MM.1S (cell line): ENCODE measurements around the gene HRH2.
A peak's percentile ranks its signal among the peaks of the same experiment; 100 is the strongest.

ENCODE experiments used
- DNase-seq: peaks from one replicate; pipeline ENCODE4 v3.0.0-alpha.2; 2015
- H2AFZ ChIP-seq: fragments of 300-600 bp; sonication (generic); 2 replicates; pipeline ENCODE4 v1.6.0; 2016; ENCODE audit warnings: antibody characterized with exemption, low read length
- H3F3A ChIP-seq: fragments of 300-600 bp; sonication (generic); 2 replicates; pipeline ENCODE4 v1.6.1; 2016; ENCODE audit warnings: mild to moderate bottlenecking, antibody characterized with exemption, low read length, moderate library complexity, mixed read lengths; ENCODE audit not compliant: insufficient read depth
- H3K27ac ChIP-seq: fragments of 300-600 bp; sonication (generic); 2 replicates; pipeline ENCODE4 v1.5.1; 2016; ENCODE audit warnings: mild to moderate bottlenecking, low read length
- H3K27me3 ChIP-seq: fragments of 300-600 bp; sonication (generic); replicated peaks from 2 replicates; pipeline ENCODE4 v1.6.0; 2016; ENCODE audit warnings: low read length; ENCODE audit not compliant: insufficient read depth
- H3K36me3 ChIP-seq: fragments of 300-600 bp; sonication (generic); replicated peaks from 2 replicates; pipeline ENCODE4 v1.6.1; 2016; ENCODE audit warnings: mild to moderate bottlenecking, low read length, mixed read lengths; ENCODE audit not compliant: insufficient read depth
- H3K4me1 ChIP-seq: fragments of 300-600 bp; sonication (generic); 2 replicates; pipeline ENCODE4 v1.6.1; 2016; ENCODE audit warnings: low read length, mixed read lengths
- H3K4me2 ChIP-seq: fragments of 300-600 bp; sonication (generic); 2 replicates; pipeline ENCODE4 v1.6.0; 2016; ENCODE audit warnings: low read depth, low read length
- H3K4me3 ChIP-seq: fragments of 300-600 bp; sonication (generic); 2 replicates; pipeline ENCODE4 v1.5.1; 2016; ENCODE audit warnings: low read length, mixed read lengths
- H3K79me2 ChIP-seq: fragments of 300-600 bp; sonication (generic); 2 replicates; pipeline ENCODE4 v1.6.1; 2016; ENCODE audit warnings: mixed run types, low read length, mixed read lengths
- H3K9ac ChIP-seq: fragments of 300-600 bp; sonication (generic); 2 replicates; pipeline ENCODE4 v1.6.1; 2016; ENCODE audit warnings: low read length, mixed read lengths
- H3K9me2 ChIP-seq: fragments of 300-600 bp; sonication (generic); replicated peaks from 2 replicates; pipeline ENCODE4 v1.6.1; 2016; ENCODE audit warnings: mild to moderate bottlenecking, low read length, mixed read lengths; ENCODE audit not compliant: insufficient read depth
- H3K9me3 ChIP-seq: fragments of 300-600 bp; sonication (generic); replicated peaks from 2 replicates; pipeline ENCODE4 v1.6.1; 2016; ENCODE audit warnings: mild to moderate bottlenecking, low read length, mixed read lengths; ENCODE audit not compliant: insufficient read depth
- H4K20me1 ChIP-seq: fragments of 300-600 bp; sonication (generic); 2 replicates; pipeline ENCODE4 v1.6.1; 2016; ENCODE audit warnings: mild to moderate bottlenecking, low read length, moderate library complexity, mixed read lengths; ENCODE audit not compliant: insufficient read depth
- CTCF ChIP-seq: fragments of 300-600 bp; sonication (generic); IDR thresholded peaks from 2 replicates; pipeline ENCODE4 v1.5.1; 2016; ENCODE audit warnings: antibody characterized with exemption, low read length, mixed read lengths
- EZH2 ChIP-seq: fragments of 300-600 bp; sonication (generic); optimal IDR thresholded peaks from 2 replicates; pipeline ENCODE3; 2017; ENCODE audit warnings: low read depth, mild to moderate bottlenecking, antibody characterized with exemption, low read length, mixed read lengths
- EZH2phosphoT487 ChIP-seq: fragments of 300-600 bp; sonication (generic); IDR thresholded peaks from 2 replicates; pipeline ENCODE4 v1.6.1; 2018; ENCODE audit warnings: antibody characterized with exemption, low read length

The HRH2 gene

DNA sequence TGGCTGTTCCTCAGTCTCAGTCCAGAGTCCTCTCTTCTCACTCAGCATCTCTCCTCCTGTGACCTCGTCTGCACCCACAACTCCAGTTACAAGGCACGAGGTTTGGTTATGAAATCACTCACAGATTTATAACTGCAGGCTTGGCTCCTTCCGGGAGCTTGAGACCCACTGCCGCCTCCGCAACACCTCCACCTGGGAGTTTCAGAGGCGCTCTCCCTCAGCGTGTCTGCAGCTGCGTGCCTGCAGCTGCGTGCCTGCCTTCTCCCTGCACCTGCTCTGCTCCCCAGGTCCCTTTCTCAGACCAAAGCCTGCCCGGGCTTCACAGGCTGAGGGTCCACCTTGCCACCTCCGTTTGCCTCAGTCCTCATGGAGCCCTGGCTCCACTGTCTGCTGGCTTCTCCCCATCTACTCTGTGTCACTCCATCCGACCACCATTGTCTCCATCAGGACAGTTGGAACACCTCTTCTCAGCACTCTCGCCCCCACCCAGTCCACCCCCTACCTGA is 51.5 kb downstream of the HRH2 start:
- TF ChIP-seq CTCF (no peak), EZH2 (no peak), EZH2phosphoT487 (no peak)
- peak overlapping the region; percentile 64; the same call in 1 of the 2 replicates for H3K27ac ChIP-seq

GRCh38 chr5:175710326-175710725 is 52.5 kb downstream of the HRH2 start:
- no peaks in the 10 kb centered on the region for H4K20me1 ChIP-seq
- H3K79me2 ChIP-seq = no peaks in the 10 kb centered on the region
- H3F3A ChIP-seq = peaks cover 8% of the 10 kb centered on the region
- H3K9me3 ChIP-seq = no peaks in the 10 kb centered on the region
- H3K36me3 ChIP-seq = no peaks in the 10 kb centered on the region; the same call in 1 of the 2 replicates
- H3K27ac ChIP-seq = no peak overlapping the region
- no peak overlapping the region for H3K4me3 ChIP-seq
- H3K4me1 ChIP-seq = peaks cover 30% of the 10 kb centered on the region
- no peaks in the 10 kb centered on the region for H3K27me3 ChIP-seq
- H3K9ac ChIP-seq = no peak overlapping the region
- TF ChIP-seq CTCF (no peak), EZH2phosphoT487 (no peak), EZH2 (no peak)
- no peak overlapping the region for H2AFZ ChIP-seq
- DNase-seq = no peak
- no peak overlapping the region for H3K4me2 ChIP-seq
- H3K9me2 ChIP-seq = no peaks in the 10 kb centered on the region

More for the DNA sequence above, 51.5 kb downstream of the HRH2 start:
- H3K9me2 ChIP-seq = no peaks in the 10 kb centered on the region
- H3K9me3 ChIP-seq = no peaks in the 10 kb centered on the region
- no peak overlapping the region for H3K4me3 ChIP-seq
- no peaks in the 10 kb centered on the region; the same call in 1 of the 2 replicates for H3K79me2 ChIP-seq
- peak; percentile 86 for DNase-seq
- no peak overlapping the region for H3K9ac ChIP-seq
- peak overlapping the region; percentile 23; the same call in 1 of the 2 replicates for H3K4me2 ChIP-seq
- H4K20me1 ChIP-seq = no peaks in the 10 kb centered on the region
- peaks cover 8% of the 10 kb centered on the region for H3F3A ChIP-seq
- H3K27me3 ChIP-seq = no peaks in the 10 kb centered on the region
- H2AFZ ChIP-seq = no peak overlapping the region
- H3K4me1 ChIP-seq = peaks cover 30% of the 10 kb centered on the region
- no peaks in the 10 kb centered on the region; the same call in 1 of the 2 replicates for H3K36me3 ChIP-seq

GRCh38 chr5:175711031-175711430 is 53.2 kb downstream of the HRH2 start:
- Histone ChIP-seq H3K9me2 (no peaks in the 10 kb centered on the region), H3K4me2 (no peak overlapping the region), H3K27me3 (no peaks in the 10 kb centered on the region), H2AFZ (no peak overlapping the region), H3K36me3 (no peaks in the 10 kb centered on the region; the same call in 1 of the 2 replicates), H3K27ac (no peak overlapping the region), H3K9ac (no peak overlapping the region), H3K4me1 (peaks cover 29% of the 10 kb centered on the region), H3K79me2 (no peaks in the 10 kb centered on the region), H4K20me1 (no peaks in the 10 kb centered on the region), H3K4me3 (no peak overlapping the region), H3F3A (peaks cover 8% of the 10 kb centered on the region), H3K9me3 (no peaks in the 10 kb centered on the region)
- DNase-seq = no peak
- TF ChIP-seq EZH2phosphoT487 (no peak), EZH2 (no peak), CTCF (no peak)
